Measurements from ENCODE around the gene ZIC1. TPM values are rescaled to one million over a fixed set of nuclear protein-coding genes. Genes with fewer than 3 reads are reported as not detected.

ZIC1 gene
- total RNA-seq, 1 experiment from 2014 or later = not detected

GRCh38 chr3:147420353-147421183, 11.4 kb downstream of the ZIC1 start:
- ChIA-PET POLR2A (ENCODE audit: unreplicated experiment) (no interaction called here), CTCF (no interaction called here)
- peaks cover 95% of the 10 kb centered on the region for H3K27me3 ChIP-seq (ENCODE audit: low read length)
- no peaks in the 10 kb centered on the region for H3K79me2 ChIP-seq (ENCODE audit: low read length)
- H3K36me3 ChIP-seq (ENCODE audit: low read depth, low read length) = no peaks in the 10 kb centered on the region
- no peak overlapping the region for H2AFZ ChIP-seq (ENCODE audit: low read length)
- no peaks in the 10 kb centered on the region for H3K4me1 ChIP-seq (ENCODE audit: insufficient read depth, low read length)
- no peak overlapping the region for H3K27ac ChIP-seq (ENCODE audit: low read length)
- H3K4me2 ChIP-seq (ENCODE audit: low read length) = no peak overlapping the region
- intact Hi-C loops (cut with micrococcal nuclease) = no loop called here
- BruUV-seq (replicated peaks) = no TSS peak
- no peaks in the 10 kb centered on the region for H3K9me2 ChIP-seq (replicated peaks; ENCODE audit: low read length)
- no peak overlapping the region for H3K9ac ChIP-seq (ENCODE audit: low read length)
- H3K9me3 ChIP-seq (ENCODE audit: low read length) = no peaks in the 10 kb centered on the region
- no peaks in the 10 kb centered on the region for H3F3A ChIP-seq (ENCODE audit: low read length, unreplicated experiment)
- DNase-seq = no peak
- H3K4me3 ChIP-seq (ENCODE audit: low read length) = no peak overlapping the region
- no peak for ATAC-seq
- no peak for TF ChIP-seq EZH2 (IDR thresholded peaks at IDR 0.05; ENCODE audit: low read length, unreplicated experiment)
- TF ChIP-seq, protein P1, sequence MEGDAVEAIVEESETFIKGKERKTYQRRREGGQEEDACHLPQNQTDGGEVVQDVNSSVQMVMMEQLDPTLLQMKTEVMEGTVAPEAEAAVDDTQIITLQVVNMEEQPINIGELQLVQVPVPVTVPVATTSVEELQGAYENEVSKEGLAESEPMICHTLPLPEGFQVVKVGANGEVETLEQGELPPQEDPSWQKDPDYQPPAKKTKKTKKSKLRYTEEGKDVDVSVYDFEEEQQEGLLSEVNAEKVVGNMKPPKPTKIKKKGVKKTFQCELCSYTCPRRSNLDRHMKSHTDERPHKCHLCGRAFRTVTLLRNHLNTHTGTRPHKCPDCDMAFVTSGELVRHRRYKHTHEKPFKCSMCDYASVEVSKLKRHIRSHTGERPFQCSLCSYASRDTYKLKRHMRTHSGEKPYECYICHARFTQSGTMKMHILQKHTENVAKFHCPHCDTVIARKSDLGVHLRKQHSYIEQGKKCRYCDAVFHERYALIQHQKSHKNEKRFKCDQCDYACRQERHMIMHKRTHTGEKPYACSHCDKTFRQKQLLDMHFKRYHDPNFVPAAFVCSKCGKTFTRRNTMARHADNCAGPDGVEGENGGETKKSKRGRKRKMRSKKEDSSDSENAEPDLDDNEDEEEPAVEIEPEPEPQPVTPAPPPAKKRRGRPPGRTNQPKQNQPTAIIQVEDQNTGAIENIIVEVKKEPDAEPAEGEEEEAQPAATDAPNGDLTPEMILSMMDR (conservative IDR thresholded peaks at IDR 0.05; ENCODE audit: low read depth, low read length) = no peak
- TF ChIP-seq EZH2phosphoT487 (IDR thresholded peaks at IDR 0.05; ENCODE audit: borderline replicate concordance, low read length) = no peak
- H4K20me1 ChIP-seq (ENCODE audit: low read length) = no peaks in the 10 kb centered on the region

DNA sequence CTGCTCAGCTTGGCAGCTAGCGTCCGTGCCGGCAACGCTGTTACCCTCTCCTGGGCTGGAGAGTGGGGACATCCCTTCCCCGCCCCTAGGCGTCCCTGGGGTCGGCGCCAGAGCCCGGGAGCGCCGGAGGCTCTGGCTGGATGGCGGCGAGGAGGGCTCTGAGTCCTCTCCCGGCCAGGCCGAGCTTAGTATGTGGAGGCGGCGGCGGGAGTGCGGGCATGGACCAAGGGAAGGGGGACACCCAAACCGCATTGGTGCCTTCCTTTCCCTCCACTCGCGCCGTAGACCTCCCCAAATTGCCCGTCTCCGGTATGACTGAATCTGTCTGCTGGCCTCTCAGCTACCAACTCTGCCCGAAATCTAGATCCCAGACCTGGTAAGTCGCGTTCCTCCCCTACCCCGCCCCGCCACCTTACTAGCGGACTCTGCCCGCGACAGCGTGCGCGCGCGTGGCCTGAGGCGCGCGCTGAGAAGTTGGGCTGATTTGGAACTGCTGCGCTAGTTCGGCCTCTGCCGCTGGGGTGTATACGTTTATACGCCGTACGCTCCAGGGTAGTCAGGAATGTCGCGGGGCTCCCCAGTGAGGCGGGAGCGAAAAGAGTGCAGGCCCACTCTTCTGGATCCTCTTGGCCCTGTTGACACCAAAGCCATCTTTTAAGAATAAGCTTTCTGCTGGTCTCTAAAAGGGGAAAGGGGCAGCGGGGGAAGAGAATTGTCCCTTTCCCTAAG, 12.2 kb downstream of the ZIC1 start:
- BruUV-seq (replicated peaks) = no TSS peak
- TF ChIP-seq EZH2 (IDR thresholded peaks at IDR 0.05; ENCODE audit: low read length, unreplicated experiment) = no peak
- TF ChIP-seq, protein P1 (conservative IDR thresholded peaks at IDR 0.05; ENCODE audit: low read depth, low read length) = no peak
- no peak for TF ChIP-seq EZH2phosphoT487 (IDR thresholded peaks at IDR 0.05; ENCODE audit: borderline replicate concordance, low read length)
- no peak for DNase-seq
- no peak overlapping the region for H3K4me2 ChIP-seq (ENCODE audit: low read length)
- intact Hi-C loops (cut with micrococcal nuclease) = no loop called here
- H3K36me3 ChIP-seq (ENCODE audit: low read depth, low read length) = no peaks in the 10 kb centered on the region
- H3K79me2 ChIP-seq (ENCODE audit: low read length) = no peaks in the 10 kb centered on the region
- H3K4me1 ChIP-seq (ENCODE audit: insufficient read depth, low read length) = no peaks in the 10 kb centered on the region
- H3K9me2 ChIP-seq (replicated peaks; ENCODE audit: low read length) = no peaks in the 10 kb centered on the region
- no peaks in the 10 kb centered on the region for H3F3A ChIP-seq (ENCODE audit: low read length, unreplicated experiment)
- no peak overlapping the region for H3K27ac ChIP-seq (ENCODE audit: low read length)
- no peak overlapping the region for H3K4me3 ChIP-seq (ENCODE audit: low read length)
- H3K9me3 ChIP-seq (ENCODE audit: low read length) = no peaks in the 10 kb centered on the region
- no peak for ATAC-seq
- POLR2A ChIA-PET (ENCODE audit: unreplicated experiment) = no interaction called here
- H2AFZ ChIP-seq (ENCODE audit: low read length) = no peak overlapping the region
- H4K20me1 ChIP-seq (ENCODE audit: low read length) = no peaks in the 10 kb centered on the region
- CTCF ChIA-PET = no interaction called here
- H3K9ac ChIP-seq (ENCODE audit: low read length) = no peak overlapping the region
- H3K27me3 ChIP-seq (ENCODE audit: low read length) = peaks cover 95% of the 10 kb centered on the region

- no peak overlapping the region for H3K9ac ChIP-seq (ENCODE audit: low read length)
- ATAC-seq (no peak), DNase-seq (no peak)
- no peak overlapping the region for H3K4me3 ChIP-seq (ENCODE audit: low read length)
- no peaks in the 10 kb centered on the region for H3K36me3 ChIP-seq (ENCODE audit: low read depth, low read length)
- H3K27ac ChIP-seq (ENCODE audit: low read length) = no peak overlapping the region
- H3F3A ChIP-seq (ENCODE audit: low read length, unreplicated experiment) = no peaks in the 10 kb centered on the region
- POLR2A ChIA-PET (ENCODE audit: unreplicated experiment) = no interaction called here
- no peaks in the 10 kb centered on the region for H3K4me1 ChIP-seq (ENCODE audit: insufficient read depth, low read length)
- no peaks in the 10 kb centered on the region for H4K20me1 ChIP-seq (ENCODE audit: low read length)
- intact Hi-C loops (cut with micrococcal nuclease) = no loop called here
- H3K79me2 ChIP-seq (ENCODE audit: low read length) = no peaks in the 10 kb centered on the region
- no peak overlapping the region for H2AFZ ChIP-seq (ENCODE audit: low read length)
- no peaks in the 10 kb centered on the region for H3K9me2 ChIP-seq (replicated peaks; ENCODE audit: low read length)
- no TSS peak for BruUV-seq (replicated peaks)
- CTCF ChIA-PET = no interaction called here
- H3K4me2 ChIP-seq (ENCODE audit: low read length) = no peak overlapping the region
- TF ChIP-seq, protein P1 (conservative IDR thresholded peaks at IDR 0.05; ENCODE audit: low read depth, low read length) = no peak
- TF ChIP-seq EZH2 (IDR thresholded peaks at IDR 0.05; ENCODE audit: low read length, unreplicated experiment) = no peak
- TF ChIP-seq EZH2phosphoT487 (IDR thresholded peaks at IDR 0.05; ENCODE audit: borderline replicate concordance, low read length) = no peak
- peaks cover 96% of the 10 kb centered on the region for H3K27me3 ChIP-seq (ENCODE audit: low read length)
- no peaks in the 10 kb centered on the region for H3K9me3 ChIP-seq (ENCODE audit: low read length)
Observed at GRCh38 chr3:147422196-147422595, 13.0 kb downstream of the ZIC1 start.
